Left ventricle myocardium superior (tissue), 1 donor: ENCODE data around the gene MSN. TPM values are rescaled to one million over a fixed set of nuclear protein-coding genes. Genes with fewer than 3 reads are reported as not detected.

Experiments
- ATAC-seq: fragments of 200-7000 bp; cut with Tn5 transposase; one replicate; pipeline ENCODE4 v1.9.1; 2020; ENCODE audit warnings: mild to moderate bottlenecking, moderate library complexity
- DNase-seq: peaks from one replicate; pipeline ENCODE4 v3.0.0-alpha.2; 2020
- intact Hi-C: fragments of 100-400 bp; cut with micrococcal nuclease; formaldehyde crosslinking; loops from one replicate; pipeline ENCODE4 v1.11.0; 2022
- total RNA-seq: library from RNA; stranded (reverse); fragmentation: NEBNext Ultra II Directional; extraction: Animal tissue kit (Norgen Biotek cat#: 25700); gene quantifications from one replicate; pipeline ENCODE4 v1.2.1, GENCODE V29; 2021
- donor health status: DM: no; HTN: yes; CAD: no; lungs with severe emphysema.

Gene MSN
- total RNA-seq, 1 donor from 2014 or later = 91.2 TPM

DNA sequence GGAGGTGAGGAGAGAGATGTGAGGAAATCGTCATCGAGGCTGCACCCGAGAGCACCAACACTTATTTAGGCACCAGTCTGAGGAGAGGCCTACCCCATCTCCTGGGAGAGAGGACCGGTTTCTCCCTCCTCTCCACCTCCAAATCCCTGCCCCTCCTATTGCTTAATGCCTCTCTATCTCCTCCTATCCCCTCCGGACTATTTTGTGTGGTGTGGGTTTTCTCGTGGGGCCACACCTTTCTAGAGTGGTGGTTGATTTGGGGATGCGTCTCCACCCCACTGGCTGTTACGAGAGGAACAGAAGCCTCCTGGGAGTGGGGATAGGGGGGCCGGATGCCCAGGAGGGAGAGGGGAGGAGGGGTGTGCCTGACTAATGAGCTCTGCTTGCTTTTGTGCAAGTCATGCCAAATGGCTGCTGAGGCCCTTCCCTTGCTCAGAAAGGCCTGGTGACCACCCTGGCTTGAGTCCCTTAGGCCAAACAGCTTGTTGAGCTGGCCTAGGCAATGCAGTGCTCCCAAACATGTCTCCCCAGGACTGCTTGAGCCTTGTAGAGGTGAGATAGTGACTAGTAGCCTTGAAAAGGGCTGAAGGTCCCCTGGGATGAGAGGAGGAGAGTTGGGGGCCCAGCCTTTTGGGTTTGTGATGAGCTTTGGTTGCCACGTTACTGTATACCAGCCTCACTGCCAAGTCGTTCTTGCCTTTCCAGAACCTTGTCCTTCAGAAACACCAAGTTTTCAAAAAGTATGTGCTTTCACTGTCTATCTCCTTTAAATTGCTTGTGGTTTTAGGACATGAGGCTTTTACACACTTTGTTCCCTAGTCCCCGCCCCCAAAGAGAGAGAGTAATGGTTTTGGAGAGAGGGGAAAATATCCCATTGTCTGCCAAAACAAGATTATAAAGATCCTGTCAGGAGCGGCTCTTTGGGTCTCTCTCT is 1.2 kb downstream of the MSN start:
- intact Hi-C loops = no loop called here
- ATAC-seq = peak; percentile 82
- DNase-seq = peak; percentile 66

DNA sequence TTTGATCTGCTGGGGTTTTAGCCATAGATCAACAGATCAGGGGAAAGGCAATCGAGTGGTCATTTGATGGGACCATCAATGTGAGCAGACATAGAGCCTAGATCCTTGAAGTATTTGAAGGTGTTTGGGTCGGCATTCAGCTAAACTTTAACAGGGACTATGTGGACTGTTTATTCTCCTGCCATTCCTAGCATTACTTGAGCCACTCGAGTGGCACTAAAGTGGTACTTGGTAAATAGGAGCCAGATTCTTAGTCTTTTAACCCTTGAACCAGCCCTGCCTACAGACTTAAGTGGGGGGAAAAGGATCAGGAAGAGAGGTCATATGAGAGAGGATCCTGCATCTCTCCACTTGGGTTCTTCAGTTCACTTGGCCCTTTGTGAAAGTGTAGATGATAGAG is 3.8 kb downstream of the MSN start:
- DNase-seq (no peak), ATAC-seq (no peak)
- intact Hi-C loops = no loop called here

GRCh38 chrX:65671966-65672365 is 4.5 kb downstream of the MSN start:
- ATAC-seq (peak; percentile 3), DNase-seq (no peak)
- intact Hi-C loops = no loop called here

- DNase-seq (no peak), ATAC-seq (peak; percentile 60)
- intact Hi-C loops = no loop called here
Observed at GRCh38 chrX:65673857-65674203, 6.4 kb downstream of the MSN start.

DNA sequence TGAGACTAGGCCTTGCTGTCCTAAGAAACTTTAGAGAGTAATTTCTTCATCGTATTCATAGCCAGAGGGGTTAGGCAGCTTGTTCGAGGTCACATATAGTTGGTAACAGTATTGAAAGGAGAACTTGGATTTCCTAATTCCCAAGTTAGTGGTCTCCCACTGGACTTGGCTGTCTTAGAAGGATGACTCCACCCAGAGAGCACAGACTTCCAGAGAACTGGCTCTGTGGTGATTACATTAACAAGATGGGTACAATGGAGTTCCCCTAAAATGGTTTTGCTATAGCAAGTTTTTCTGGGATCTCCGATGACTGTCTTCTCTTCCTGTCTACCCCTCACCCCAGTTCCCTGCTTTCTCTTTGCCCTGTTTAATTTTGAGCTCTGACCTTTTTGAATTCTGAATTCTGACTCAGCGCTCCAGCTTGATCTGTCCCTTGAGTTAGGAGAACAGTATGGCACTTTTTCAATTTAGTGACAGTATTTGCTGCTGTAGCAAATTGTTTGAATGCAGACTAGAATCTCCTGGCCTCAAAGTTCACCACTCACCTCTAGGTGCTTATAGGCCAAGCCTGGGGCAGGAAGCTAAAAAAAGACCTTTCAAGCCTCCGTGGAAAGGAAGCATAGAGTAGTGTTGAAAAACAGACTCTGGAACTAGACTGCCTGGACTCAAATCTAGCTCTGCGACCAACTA is 6.9 kb downstream of the MSN start:
- intact Hi-C loops = no loop called here
- peak; percentile 46 for ATAC-seq
- no peak for DNase-seq

DNA sequence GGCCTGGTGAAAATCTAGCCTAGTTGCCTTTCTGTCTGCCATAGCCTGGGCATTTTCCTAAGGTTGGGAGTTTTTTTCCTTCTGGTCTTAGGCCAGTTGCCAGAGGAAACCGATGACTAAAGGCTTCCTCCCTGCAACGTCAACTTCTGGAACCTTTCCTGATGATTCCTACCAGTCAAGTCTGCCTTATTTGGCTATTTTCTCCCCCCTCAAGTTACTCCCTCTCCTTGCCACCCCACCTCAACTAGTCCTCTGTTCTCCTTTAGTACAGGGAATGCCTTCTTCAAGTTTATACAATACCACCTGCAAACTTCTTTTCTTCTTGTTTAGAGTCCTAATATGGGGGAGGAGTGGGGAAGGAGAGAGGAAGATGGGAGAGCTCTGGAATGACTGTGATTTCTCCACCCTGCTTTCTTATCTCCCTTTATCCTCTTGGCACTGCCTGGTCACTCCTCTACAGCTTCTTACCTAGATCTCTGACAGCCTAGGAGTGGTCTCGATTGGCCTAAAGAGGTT is 10.6 kb downstream of the MSN start:
- ATAC-seq (peak; percentile 34), DNase-seq (no peak)
- intact Hi-C loops = no loop called here

DNA sequence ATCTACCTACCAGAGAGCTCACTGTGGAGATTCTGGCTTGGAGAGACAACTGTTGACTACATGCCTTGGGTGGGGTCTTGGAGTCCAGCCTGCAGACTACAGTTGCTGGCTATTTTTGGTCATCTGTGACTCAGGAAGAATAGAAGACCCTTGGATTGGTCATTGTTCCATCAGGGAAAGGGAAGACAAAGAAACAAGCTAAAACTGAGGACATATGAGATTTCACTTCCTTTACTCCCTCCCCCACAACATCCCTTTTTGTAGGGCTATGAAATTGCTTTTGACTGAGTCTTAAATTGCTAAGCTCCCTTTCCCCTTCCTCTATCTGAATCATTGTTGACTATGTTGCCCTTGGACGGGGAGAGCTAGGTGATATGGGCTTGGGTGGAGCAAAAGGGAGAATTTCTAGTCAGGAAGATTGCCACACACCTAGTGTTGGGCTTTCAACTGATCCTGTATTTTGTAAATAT is 11.7 kb downstream of the MSN start:
- no peak for DNase-seq
- peak; percentile 47 for ATAC-seq
- intact Hi-C loops = no loop called here

DNA sequence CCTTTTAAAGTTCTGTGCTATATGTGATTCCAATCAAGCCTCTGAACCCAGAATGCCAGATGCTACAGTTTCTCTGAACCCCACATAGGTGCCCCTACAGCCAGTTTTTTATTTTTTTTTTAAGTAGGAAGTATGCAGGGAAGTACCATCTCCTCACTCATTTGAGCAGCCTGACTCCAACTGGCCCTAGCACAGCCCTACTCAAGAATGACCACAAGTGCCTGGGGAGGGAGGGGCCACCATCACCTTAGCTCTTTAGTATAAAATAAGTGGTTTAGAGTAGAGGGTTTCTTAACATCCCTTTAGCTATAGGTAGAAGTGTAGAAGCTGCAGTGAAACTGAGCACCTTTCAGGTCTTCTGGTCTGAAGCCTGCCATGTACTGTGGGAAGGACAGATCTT is 14.4 kb downstream of the MSN start:
- no peak for ATAC-seq
- DNase-seq = no peak
- intact Hi-C loops = no loop called here

GRCh38 chrX:65685112-65685511 is 17.7 kb downstream of the MSN start:
- ATAC-seq (no peak), DNase-seq (no peak)
- intact Hi-C loops = no loop called here

DNA sequence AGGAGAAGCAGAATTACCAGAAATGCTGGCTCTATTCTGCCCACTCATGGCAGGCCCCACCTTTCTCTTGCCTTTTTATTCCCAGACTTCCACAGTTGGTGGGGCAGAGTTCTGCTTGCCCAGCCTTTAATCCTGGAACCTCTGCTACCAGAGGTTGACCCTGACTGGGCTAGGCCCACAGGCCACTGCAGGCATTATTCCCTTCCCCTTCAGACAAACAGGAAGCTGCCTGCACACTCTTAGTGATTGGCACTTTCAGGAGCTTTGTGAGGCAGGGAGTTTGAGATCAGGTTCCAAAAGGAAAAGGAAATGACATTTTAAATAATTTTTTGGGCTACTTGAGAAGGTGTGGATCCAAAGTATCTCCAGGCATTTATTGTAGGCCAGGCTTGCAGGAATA is 18.8 kb downstream of the MSN start:
- no peak for DNase-seq
- no peak for ATAC-seq
- intact Hi-C loops = no loop called here

DNA sequence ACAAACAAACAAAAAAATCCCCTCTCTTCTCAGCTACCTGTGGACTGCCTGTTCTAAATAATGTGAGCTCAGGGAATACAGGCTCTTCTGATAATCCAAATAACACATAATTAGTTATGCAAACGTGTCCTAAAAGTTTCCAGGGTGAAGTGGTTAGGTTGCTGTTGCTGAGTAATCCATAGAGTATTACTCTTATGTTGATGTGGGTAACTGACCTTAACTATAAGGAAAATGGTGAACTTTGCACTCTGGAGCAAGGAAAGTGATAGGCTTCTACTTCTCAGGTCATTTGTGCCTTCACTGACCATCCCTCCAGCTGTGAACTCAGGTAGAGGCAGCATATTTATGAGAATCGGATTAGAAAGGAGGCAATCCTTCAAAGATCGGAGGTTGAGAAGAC is 19.9 kb downstream of the MSN start:
- intact Hi-C loops = no loop called here
- DNase-seq (no peak), ATAC-seq (no peak)

GRCh38 chrX:65688403-65688871 is 21.0 kb downstream of the MSN start:
- DNase-seq (no peak), ATAC-seq (no peak)
- intact Hi-C loops = no loop called here

- ATAC-seq = peak; percentile 8
Observed at GRCh38 chrX:65689377-65689776, 21.9 kb downstream of the MSN start.

DNA sequence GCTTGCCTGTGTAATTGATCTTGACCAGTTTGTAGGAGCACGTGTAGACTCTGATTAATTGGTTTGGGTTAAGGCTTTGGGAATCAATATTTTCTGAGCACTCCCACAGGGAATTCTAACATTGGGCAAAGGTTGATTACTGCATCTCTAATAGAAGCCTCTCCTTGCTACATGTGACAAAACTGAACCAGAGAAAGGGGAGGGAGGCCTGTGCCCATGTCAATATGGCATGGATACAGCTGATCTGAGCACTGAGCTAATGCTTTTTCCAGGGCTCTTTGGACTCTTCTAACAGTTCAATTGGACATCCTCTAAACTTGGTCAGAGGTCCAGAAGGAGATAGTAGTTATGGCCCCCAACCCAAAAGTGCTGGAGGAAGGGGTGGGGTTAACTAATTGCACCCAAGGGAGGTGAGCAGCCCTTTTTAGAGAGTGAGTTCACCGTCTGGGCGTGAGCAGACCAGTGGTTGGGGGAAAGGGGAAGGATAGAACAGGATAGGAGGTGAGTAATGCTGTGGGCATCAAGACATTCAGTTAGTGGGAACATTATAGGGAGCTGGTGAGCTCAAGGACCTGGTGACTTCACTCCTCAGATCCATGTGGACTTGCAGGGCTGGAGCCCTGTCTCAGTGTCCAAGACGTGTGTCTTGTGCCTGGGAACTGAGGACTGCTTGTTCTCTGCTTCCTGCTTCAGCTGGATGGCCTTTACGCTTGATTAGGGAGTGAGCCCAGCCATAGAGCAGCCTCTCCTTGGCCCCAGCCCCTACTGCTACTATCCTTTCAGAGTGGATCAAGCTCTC is 22.8 kb downstream of the MSN start:
- DNase-seq = no peak
- peak; percentile 79 for ATAC-seq
- intact Hi-C loops = no loop called here

More at GRCh38 chrX:65689377-65689776, 21.9 kb downstream of the MSN start:
- DNase-seq = no peak
- intact Hi-C loops = no loop called here

DNA sequence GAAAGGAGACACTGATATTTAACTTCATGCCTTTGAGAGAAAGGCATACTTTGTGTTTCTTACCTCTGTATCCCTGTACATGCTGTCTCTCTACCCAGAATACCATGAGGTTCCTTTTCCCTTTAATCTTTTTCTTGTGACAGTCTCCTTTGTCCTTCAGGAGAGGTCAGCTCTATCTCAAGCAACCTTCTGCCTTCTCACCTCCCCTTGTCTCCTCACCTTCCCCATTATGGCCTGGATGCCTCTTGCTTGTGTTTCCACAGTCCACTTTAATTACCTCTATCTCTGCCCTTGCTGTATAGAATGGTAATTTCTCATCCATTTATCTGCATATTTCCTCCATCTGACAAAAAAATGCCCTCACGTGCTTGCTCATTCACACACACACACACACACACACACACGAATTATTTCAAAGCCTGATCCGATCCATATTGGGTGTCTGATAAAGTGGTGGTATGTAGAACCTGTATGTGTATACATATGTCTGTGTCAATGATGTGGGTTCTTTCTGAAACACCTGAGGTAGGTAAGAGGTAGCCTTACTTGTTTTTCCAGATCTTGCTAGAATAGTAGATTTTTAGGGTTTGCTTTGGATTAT is 28.5 kb downstream of the MSN start:
- intact Hi-C loops = no loop called here
- DNase-seq = no peak
- ATAC-seq = no peak

DNA sequence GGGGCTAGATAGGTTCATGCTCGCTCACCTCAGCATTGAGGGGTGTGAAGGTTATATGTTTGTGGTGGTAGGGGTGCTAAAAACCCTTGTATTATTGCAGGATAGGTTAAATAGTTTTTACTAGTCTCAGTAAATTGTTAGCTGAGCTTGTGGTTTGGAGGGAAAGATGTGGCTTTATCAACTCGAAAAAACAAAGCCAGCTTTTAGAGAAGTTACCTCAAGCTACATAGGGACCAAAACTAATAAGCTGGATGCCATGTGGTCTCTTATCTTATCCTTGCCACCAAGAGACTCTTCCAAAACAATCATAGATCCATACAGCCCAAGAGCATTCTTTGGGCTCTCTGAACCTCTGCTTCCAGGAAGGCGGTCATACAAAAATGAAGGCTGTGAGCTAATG is 29.2 kb downstream of the MSN start:
- ATAC-seq (no peak), DNase-seq (no peak)
- intact Hi-C loops = no loop called here

DNA sequence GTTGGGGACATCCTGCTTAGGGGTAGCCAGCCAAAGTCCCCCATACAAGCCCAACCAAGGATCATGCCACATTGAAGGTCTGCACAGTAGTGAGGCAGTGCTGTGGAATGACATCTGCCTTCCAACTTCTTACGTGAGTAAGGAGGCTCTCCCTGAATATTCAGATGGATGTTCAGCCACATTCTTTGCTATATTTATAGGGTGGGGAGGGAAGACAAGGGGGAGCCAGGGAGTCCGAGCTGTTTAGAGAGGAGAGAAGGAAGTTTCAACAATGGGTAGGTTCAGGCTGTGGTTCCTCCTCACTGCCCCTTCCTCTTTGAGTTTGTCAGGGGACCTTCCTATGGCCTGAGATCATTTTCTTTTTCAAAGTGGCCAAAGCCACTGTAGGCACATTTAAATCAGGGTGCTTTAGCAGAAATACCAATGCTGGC is 29.8 kb downstream of the MSN start:
- peak; percentile 42 for ATAC-seq
- no peak for DNase-seq
- intact Hi-C loops = no loop called here

- ATAC-seq = peak; percentile 65
- intact Hi-C loops = no loop called here
- peak; percentile 61 for DNase-seq
Observed at GRCh38 chrX:65697915-65698796, 30.7 kb downstream of the MSN start.
